Measurements from ENCODE around the gene GRIK2. TPM values are rescaled to one million over a fixed set of nuclear protein-coding genes. Genes with fewer than 3 reads are reported as not detected.

Gene GRIK2
- total RNA-seq, 1 experiment from 2014 or later = 6.6 TPM

DNA sequence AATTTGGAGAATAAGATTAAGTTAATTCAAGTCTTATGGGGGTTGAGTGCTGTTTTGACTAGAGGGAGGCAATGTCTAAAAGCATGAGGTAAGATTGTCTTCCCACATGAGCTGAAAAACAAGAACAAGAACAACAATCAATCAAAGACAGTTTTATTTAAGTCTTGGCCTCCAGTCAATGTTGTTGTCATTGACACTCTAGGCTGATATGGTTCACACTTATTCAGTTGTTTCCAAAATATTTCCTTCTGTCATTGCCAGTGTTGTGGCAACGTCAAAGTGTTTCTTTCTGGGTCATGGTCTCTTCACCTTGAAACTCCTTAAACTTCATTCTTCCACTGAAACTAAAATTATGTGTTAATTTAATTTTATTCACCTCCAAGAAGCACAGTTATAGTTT is 72.4 kb downstream of the GRIK2 start:
- TF ChIP-seq POLR2AphosphoS5 (IDR thresholded peaks at IDR 0.05; ENCODE audit: low read depth, low read length) (no peak), REST (IDR thresholded peaks at IDR 0.05; ENCODE audit: insufficient read depth in 1 of 2, low read depth in 2 of 2, low read length in 1 of 2) (no peak), TCF7L2 (IDR thresholded peaks at IDR 0.05; ENCODE audit: low read depth, low read length) (no peak)
- intact Hi-C loops (cut with micrococcal nuclease; ENCODE audit: unreplicated experiment) = no loop called here

GRCh38 chr6:101477436-101477835 is 83.9 kb downstream of the GRIK2 start:
- BruUV-seq (replicated peaks) = no TSS peak
- in situ Hi-C loops (cut with HindIII; ENCODE audit: low pct_unique_long_range_greater_than_20kb, low sequenced_read_pairs) = no loop called here
- ChIA-PET POLR2A (no interaction called here), CTCF (no interaction called here)
- Histone ChIP-seq H3K27ac (ENCODE audit: low read length) (no peak overlapping the region), H3K4me3 (ENCODE audit: low read depth in 2 of 2, low read length in 2 of 2) (no peak overlapping the region), H3K9me3 (ENCODE audit: control insufficient read depth, insufficient read depth, low read depth, low read length) (no peaks in the 10 kb centered on the region), H3K27me3 (ENCODE audit: control insufficient read depth, insufficient read depth, low read length) (no peaks in the 10 kb centered on the region), H3K4me1 (ENCODE audit: control insufficient read depth, insufficient read depth, low read length) (no peaks in the 10 kb centered on the region), H3K36me3 (ENCODE audit: control insufficient read depth, insufficient read depth, low read length) (no peaks in the 10 kb centered on the region)
- DNase-seq (ENCODE audit: low read depth, low spot score) (no peak), ATAC-seq (no peak)
- intact Hi-C loops (cut with micrococcal nuclease; ENCODE audit: unreplicated experiment) = no loop called here
- TF ChIP-seq, protein P1, sequence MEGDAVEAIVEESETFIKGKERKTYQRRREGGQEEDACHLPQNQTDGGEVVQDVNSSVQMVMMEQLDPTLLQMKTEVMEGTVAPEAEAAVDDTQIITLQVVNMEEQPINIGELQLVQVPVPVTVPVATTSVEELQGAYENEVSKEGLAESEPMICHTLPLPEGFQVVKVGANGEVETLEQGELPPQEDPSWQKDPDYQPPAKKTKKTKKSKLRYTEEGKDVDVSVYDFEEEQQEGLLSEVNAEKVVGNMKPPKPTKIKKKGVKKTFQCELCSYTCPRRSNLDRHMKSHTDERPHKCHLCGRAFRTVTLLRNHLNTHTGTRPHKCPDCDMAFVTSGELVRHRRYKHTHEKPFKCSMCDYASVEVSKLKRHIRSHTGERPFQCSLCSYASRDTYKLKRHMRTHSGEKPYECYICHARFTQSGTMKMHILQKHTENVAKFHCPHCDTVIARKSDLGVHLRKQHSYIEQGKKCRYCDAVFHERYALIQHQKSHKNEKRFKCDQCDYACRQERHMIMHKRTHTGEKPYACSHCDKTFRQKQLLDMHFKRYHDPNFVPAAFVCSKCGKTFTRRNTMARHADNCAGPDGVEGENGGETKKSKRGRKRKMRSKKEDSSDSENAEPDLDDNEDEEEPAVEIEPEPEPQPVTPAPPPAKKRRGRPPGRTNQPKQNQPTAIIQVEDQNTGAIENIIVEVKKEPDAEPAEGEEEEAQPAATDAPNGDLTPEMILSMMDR (IDR thresholded peaks at IDR 0.05) = no peak
- TF ChIP-seq TCF7L2 (IDR thresholded peaks at IDR 0.05; ENCODE audit: low read depth, low read length) (no peak), POLR2AphosphoS5 (IDR thresholded peaks at IDR 0.05; ENCODE audit: low read depth, low read length) (no peak), REST (IDR thresholded peaks at IDR 0.05; ENCODE audit: insufficient read depth in 1 of 2, low read depth in 2 of 2, low read length in 1 of 2) (no peak), SIN3A (IDR thresholded peaks at IDR 0.05; ENCODE audit: borderline replicate concordance, insufficient read depth, low read depth, low read length) (no peak)

More for the DNA sequence above, 72.4 kb downstream of the GRIK2 start:
- ChIA-PET POLR2A (interaction anchor here (0.5 kb wide), 1 partner anchor 147 kb away, joined by 6 read pairs; no protein-coding TSS in a partner anchor), CTCF (no interaction called here)
- in situ Hi-C loops (cut with HindIII; ENCODE audit: low pct_unique_long_range_greater_than_20kb, low sequenced_read_pairs) = no loop called here
- Histone ChIP-seq H3K4me1 (ENCODE audit: control insufficient read depth, insufficient read depth, low read length) (no peaks in the 10 kb centered on the region), H3K27me3 (ENCODE audit: control insufficient read depth, insufficient read depth, low read length) (no peaks in the 10 kb centered on the region), H3K27ac (ENCODE audit: low read length) (no peak overlapping the region), H3K36me3 (ENCODE audit: control insufficient read depth, insufficient read depth, low read length) (no peaks in the 10 kb centered on the region), H3K4me3 (ENCODE audit: low read depth in 2 of 2, low read length in 2 of 2) (no peak overlapping the region), H3K9me3 (ENCODE audit: control insufficient read depth, insufficient read depth, low read depth, low read length) (no peaks in the 10 kb centered on the region)
- ATAC-seq (no peak), DNase-seq (ENCODE audit: low read depth, low spot score) (no peak)
- BruUV-seq (replicated peaks) = no TSS peak
